Neutrophil (primary cell): Measurements from ENCODE around the gene ARHGAP22.

Experiments
- H3K27ac ChIP-seq: fragments of 200-600 bp; sonication (generic); 2 replicates; pipeline ENCODE4 v1.5.1; 2016; ENCODE audit warnings: mild to moderate bottlenecking, moderate library complexity
- H3K27me3 ChIP-seq: fragments of 200-600 bp; sonication (generic); 2 replicates; pipeline ENCODE4 v1.6.0; 2016; ENCODE audit warnings: mild to moderate bottlenecking
- H3K36me3 ChIP-seq: fragments of 200-600 bp; sonication (generic); 2 replicates; pipeline ENCODE4 v1.5.1; 2017
- H3K4me1 ChIP-seq, 2 experiments: fragments of 200-600 bp in 1 of 2; sonication (generic) in 1 of 2; 1 replicate in 1 of 2; 2 replicates in 1 of 2; pipeline versions ENCODE4 v1.5.1 to v1.6.1; 2013 to 2016; ENCODE audit warnings: low read depth in 1 of 2, low read length in 1 of 2, mild to moderate bottlenecking in 1 of 2, moderate library complexity in 1 of 2; ENCODE audit not compliant: control insufficient read depth in 1 of 2, insufficient read depth in 1 of 2
- H3K4me3 ChIP-seq, 2 experiments: fragments of 200-600 bp in 1 of 2; sonication (generic) in 1 of 2; 1 replicate in 1 of 2; 2 replicates in 1 of 2; pipeline ENCODE4 v1.5.1; 2013 to 2016; ENCODE audit warnings: low read depth in 1 of 2, low read length in 1 of 2, mild to moderate bottlenecking in 1 of 2, moderate library complexity in 1 of 2
- H3K9me3 ChIP-seq: fragments of 200-600 bp; sonication (generic); 2 replicates; pipeline ENCODE4 v1.5.1; 2016
- CTCF ChIP-seq: fragments of 200-600 bp; sonication (generic); IDR thresholded peaks from 2 replicates; pipeline ENCODE4 v1.5.1; 2016; ENCODE audit warnings: antibody characterized with exemption

ARHGAP22 gene

GRCh38 chr10:48587819-48588218, 17.1 kb downstream of the ARHGAP22 start:
- no peaks in the 10 kb centered on the region for H3K36me3 ChIP-seq
- no peaks in the 10 kb centered on the region for H3K9me3 ChIP-seq
- H3K4me3 ChIP-seq, result no peak overlapping the region
- H3K27ac ChIP-seq, result no peak overlapping the region
- H3K4me1 ChIP-seq, result no peaks in the 10 kb centered on the region
- H3K27me3 ChIP-seq, result no peaks in the 10 kb centered on the region
- no peak for TF ChIP-seq CTCF

- no peak overlapping the region for H3K27ac ChIP-seq
- no peaks in the 10 kb centered on the region for H3K27me3 ChIP-seq
- no peaks in the 10 kb centered on the region for H3K36me3 ChIP-seq
Observed at GRCh38 chr10:48587101-48587500, 17.8 kb downstream of the ARHGAP22 start.

GRCh38 chr10:48582970-48583369, 21.9 kb downstream of the ARHGAP22 start:
- no peak for TF ChIP-seq CTCF
- Histone ChIP-seq H3K27ac (no peak overlapping the region), H3K4me1 (peaks cover 2 to 5% of the 10 kb centered on the region in 2 experiments), H3K36me3 (no peaks in the 10 kb centered on the region), H3K9me3 (no peaks in the 10 kb centered on the region), H3K27me3 (no peaks in the 10 kb centered on the region), H3K4me3 (no peak overlapping the region)

More at GRCh38 chr10:48587101-48587500, 17.8 kb downstream of the ARHGAP22 start:
- H3K4me1 ChIP-seq, result no peaks in the 10 kb centered on the region
- H3K9me3 ChIP-seq, result no peaks in the 10 kb centered on the region
- H3K4me3 ChIP-seq, result no peak overlapping the region
- TF ChIP-seq CTCF, result no peak

- TF ChIP-seq CTCF, result no peak
- no peaks in the 10 kb centered on the region for H3K36me3 ChIP-seq
- H3K4me1 ChIP-seq, result peaks cover 24 to 28% of the 10 kb centered on the region in 2 experiments
- no peaks in the 10 kb centered on the region for H3K9me3 ChIP-seq
- H3K27me3 ChIP-seq, result no peaks in the 10 kb centered on the region
- H3K27ac ChIP-seq, result no peak overlapping the region
- no peak overlapping the region for H3K4me3 ChIP-seq
Observed at GRCh38 chr10:48580236-48580635, 24.6 kb downstream of the ARHGAP22 start.

GRCh38 chr10:48579251-48579960, 25.5 kb downstream of the ARHGAP22 start:
- H3K27ac ChIP-seq, result no peak overlapping the region
- no peak for TF ChIP-seq CTCF

More at GRCh38 chr10:48579251-48579960, 25.5 kb downstream of the ARHGAP22 start:
- Histone ChIP-seq H3K4me1 (peaks cover 24 to 28% of the 10 kb centered on the region in 2 experiments), H3K36me3 (no peaks in the 10 kb centered on the region), H3K27me3 (no peaks in the 10 kb centered on the region), H3K4me3 (no peak overlapping the region), H3K9me3 (no peaks in the 10 kb centered on the region)
